Measurements from ENCODE around the gene LRRC2.

The LRRC2 gene

DNA sequence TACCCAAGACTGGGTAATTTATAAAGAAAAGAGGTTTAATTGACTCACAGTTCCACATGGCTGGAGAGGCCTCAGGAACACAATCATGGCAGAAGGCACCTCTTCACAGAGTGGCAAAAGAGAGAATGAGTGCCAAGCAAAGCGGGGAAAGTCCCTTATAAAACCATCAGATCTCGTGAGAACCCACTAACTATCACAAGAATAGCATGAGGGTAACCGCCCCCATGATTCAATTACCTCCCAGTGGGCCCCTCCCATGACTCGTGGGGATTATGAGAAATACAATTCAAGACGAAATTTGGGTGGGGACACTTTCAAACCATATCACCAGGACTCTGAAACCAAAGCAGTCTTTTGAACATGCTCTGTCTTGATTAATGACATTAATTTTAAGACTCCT is 61.3 kb downstream of the LRRC2 start:
- no peak for DNase-seq
- H2BK120ac ChIP-seq (ENCODE audit: low read depth, low read length), result no peak overlapping the region
- H4K5ac ChIP-seq (ENCODE audit: low read length), result no peak overlapping the region
- no peaks in the 10 kb centered on the region for H3K36me3 ChIP-seq (ENCODE audit: control insufficient read depth, insufficient read depth, low read length)
- H3K56ac ChIP-seq (ENCODE audit: low read length), result no peak overlapping the region
- H3K79me2 ChIP-seq (ENCODE audit: control insufficient read depth, insufficient read depth, low read length), result no peaks in the 10 kb centered on the region
- H2AK5ac ChIP-seq (ENCODE audit: low read length), result no peak overlapping the region
- H3K27me3 ChIP-seq (ENCODE audit: insufficient read depth, low read length, poor library complexity), result no peaks in the 10 kb centered on the region
- H3K79me1 ChIP-seq (ENCODE audit: low read length), result no peaks in the 10 kb centered on the region
- H3K18ac ChIP-seq (ENCODE audit: low read length), result no peak overlapping the region
- no peak overlapping the region for H3K4me2 ChIP-seq (ENCODE audit: low read length)
- no peak overlapping the region for H3K9ac ChIP-seq (ENCODE audit: low read length)
- no peak overlapping the region for H3K4ac ChIP-seq (ENCODE audit: low read depth, low read length)
- peaks cover 7% of the 10 kb centered on the region for H3K4me1 ChIP-seq (ENCODE audit: control insufficient read depth, low read depth, low read length)
- no peak overlapping the region for H3K27ac ChIP-seq (ENCODE audit: low read depth, low read length)
- no peak overlapping the region for H4K8ac ChIP-seq (ENCODE audit: low read depth, low read length)
- no peak overlapping the region for H3K4me3 ChIP-seq (ENCODE audit: low read length)
- H2BK15ac ChIP-seq (replicated peaks; ENCODE audit: low read depth), result no peak overlapping the region
- no CpG with 5 or more reads among the region's 5 CpGs for WGBS (ENCODE audit: extremely low coverage, insufficient coverage, low lambda C conversion rate)
- no peak overlapping the region for H3K23ac ChIP-seq (ENCODE audit: low read length)
- no peak overlapping the region for H2BK5ac ChIP-seq (ENCODE audit: low read length)

DNA sequence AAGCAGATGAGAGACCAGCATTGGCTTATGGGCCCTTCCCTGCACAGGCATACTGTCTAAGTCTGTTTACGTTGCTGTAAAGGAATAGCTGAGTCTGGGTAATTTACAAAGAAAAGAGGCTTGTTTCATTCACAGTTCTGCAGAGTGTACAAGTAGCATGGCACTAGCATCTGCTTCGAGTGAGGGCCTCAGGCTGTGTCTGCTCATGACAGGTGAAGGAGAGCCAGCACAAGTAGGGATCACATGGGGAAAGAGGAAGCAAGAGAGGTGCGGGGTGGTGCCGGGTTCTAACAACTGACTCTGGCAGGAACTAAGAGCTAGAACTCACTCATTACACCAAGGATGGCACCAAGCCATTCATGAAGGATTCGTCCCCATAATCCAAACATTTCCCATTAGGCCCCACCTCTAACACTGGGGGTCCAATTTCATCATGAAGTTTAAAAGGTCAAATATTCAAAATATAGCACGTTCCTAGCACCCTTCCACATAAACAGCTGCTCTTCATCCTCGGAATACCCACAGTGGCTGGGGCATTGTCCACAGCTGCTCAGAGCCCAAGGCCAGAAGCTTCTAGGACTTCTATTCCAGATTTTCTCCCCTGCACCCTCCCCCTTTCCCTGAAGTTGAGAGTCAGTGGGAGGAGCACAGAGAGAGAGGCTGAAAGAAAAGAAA is 62.8 kb downstream of the LRRC2 start:
- H4K5ac ChIP-seq (ENCODE audit: low read length), result no peak overlapping the region
- H2BK5ac ChIP-seq (ENCODE audit: low read length), result no peak overlapping the region
- no peak overlapping the region for H3K4me2 ChIP-seq (ENCODE audit: low read length)
- no peaks in the 10 kb centered on the region for H3K27me3 ChIP-seq (ENCODE audit: insufficient read depth, low read length, poor library complexity)
- no peak overlapping the region for H3K27ac ChIP-seq (ENCODE audit: low read depth, low read length)
- H3K79me2 ChIP-seq (ENCODE audit: control insufficient read depth, insufficient read depth, low read length), result no peaks in the 10 kb centered on the region
- H3K18ac ChIP-seq (ENCODE audit: low read length), result no peak overlapping the region
- no peak overlapping the region for H2BK120ac ChIP-seq (ENCODE audit: low read depth, low read length)
- no peak overlapping the region for H3K9ac ChIP-seq (ENCODE audit: low read length)
- no peak overlapping the region for H4K8ac ChIP-seq (ENCODE audit: low read depth, low read length)
- no peak overlapping the region for H3K4me3 ChIP-seq (ENCODE audit: low read length)
- H3K23ac ChIP-seq (ENCODE audit: low read length), result no peak overlapping the region
- WGBS (ENCODE audit: extremely low coverage, insufficient coverage, low lambda C conversion rate), result no CpG with 5 or more reads among the region's 7 CpGs
- no peaks in the 10 kb centered on the region for H3K79me1 ChIP-seq (ENCODE audit: low read length)
- H3K4ac ChIP-seq (ENCODE audit: low read depth, low read length), result no peak overlapping the region
- H3K36me3 ChIP-seq (ENCODE audit: control insufficient read depth, insufficient read depth, low read length), result no peaks in the 10 kb centered on the region
- H2BK15ac ChIP-seq (replicated peaks; ENCODE audit: low read depth), result no peak overlapping the region
- no peak overlapping the region for H2AK5ac ChIP-seq (ENCODE audit: low read length)
- peaks cover 7% of the 10 kb centered on the region for H3K4me1 ChIP-seq (ENCODE audit: control insufficient read depth, low read depth, low read length)
- DNase-seq, result no peak
- H3K56ac ChIP-seq (ENCODE audit: low read length), result no peak overlapping the region

DNA sequence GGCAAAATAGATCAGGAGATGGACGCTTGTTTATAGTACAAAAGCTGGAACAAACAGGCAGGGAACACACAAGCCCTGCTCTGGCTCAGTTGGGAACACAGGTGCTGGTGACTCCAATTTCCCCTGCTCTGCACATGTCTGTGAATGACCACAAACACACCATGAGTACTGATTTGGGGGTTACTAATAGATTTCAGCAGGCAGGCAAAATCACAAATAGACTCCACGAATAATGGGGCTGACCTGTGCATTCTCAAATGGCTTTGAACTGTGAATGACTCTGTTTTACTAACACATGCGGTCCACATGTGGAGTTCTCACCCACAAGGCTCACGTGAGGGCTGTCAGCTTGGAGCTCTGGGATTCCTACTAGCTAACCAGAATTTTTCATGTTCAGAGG is 64.4 kb downstream of the LRRC2 start:
- Histone ChIP-seq H4K5ac (ENCODE audit: low read length) (no peak overlapping the region), H4K8ac (ENCODE audit: low read depth, low read length) (no peak overlapping the region), H2AK5ac (ENCODE audit: low read length) (no peak overlapping the region), H3K9ac (ENCODE audit: low read length) (no peak overlapping the region), H3K4me1 (ENCODE audit: control insufficient read depth, low read depth, low read length) (peaks cover 4% of the 10 kb centered on the region), H2BK15ac (replicated peaks; ENCODE audit: low read depth) (no peak overlapping the region), H3K79me1 (ENCODE audit: low read length) (no peaks in the 10 kb centered on the region), H3K23ac (ENCODE audit: low read length) (no peak overlapping the region), H3K18ac (ENCODE audit: low read length) (no peak overlapping the region), H3K79me2 (ENCODE audit: control insufficient read depth, insufficient read depth, low read length) (no peaks in the 10 kb centered on the region), H3K56ac (ENCODE audit: low read length) (no peak overlapping the region), H3K27ac (ENCODE audit: low read depth, low read length) (no peak overlapping the region), H2BK120ac (ENCODE audit: low read depth, low read length) (no peak overlapping the region), H3K4me2 (ENCODE audit: low read length) (no peak overlapping the region), H3K4me3 (ENCODE audit: low read length) (no peak overlapping the region), H3K27me3 (ENCODE audit: insufficient read depth, low read length, poor library complexity) (no peaks in the 10 kb centered on the region), H2BK5ac (ENCODE audit: low read length) (no peak overlapping the region), H3K36me3 (ENCODE audit: control insufficient read depth, insufficient read depth, low read length) (no peaks in the 10 kb centered on the region), H3K4ac (ENCODE audit: low read depth, low read length) (no peak overlapping the region)
- DNase-seq, result no peak
- no CpG with 5 or more reads among the region's 4 CpGs for WGBS (ENCODE audit: extremely low coverage, insufficient coverage, low lambda C conversion rate)

DNA sequence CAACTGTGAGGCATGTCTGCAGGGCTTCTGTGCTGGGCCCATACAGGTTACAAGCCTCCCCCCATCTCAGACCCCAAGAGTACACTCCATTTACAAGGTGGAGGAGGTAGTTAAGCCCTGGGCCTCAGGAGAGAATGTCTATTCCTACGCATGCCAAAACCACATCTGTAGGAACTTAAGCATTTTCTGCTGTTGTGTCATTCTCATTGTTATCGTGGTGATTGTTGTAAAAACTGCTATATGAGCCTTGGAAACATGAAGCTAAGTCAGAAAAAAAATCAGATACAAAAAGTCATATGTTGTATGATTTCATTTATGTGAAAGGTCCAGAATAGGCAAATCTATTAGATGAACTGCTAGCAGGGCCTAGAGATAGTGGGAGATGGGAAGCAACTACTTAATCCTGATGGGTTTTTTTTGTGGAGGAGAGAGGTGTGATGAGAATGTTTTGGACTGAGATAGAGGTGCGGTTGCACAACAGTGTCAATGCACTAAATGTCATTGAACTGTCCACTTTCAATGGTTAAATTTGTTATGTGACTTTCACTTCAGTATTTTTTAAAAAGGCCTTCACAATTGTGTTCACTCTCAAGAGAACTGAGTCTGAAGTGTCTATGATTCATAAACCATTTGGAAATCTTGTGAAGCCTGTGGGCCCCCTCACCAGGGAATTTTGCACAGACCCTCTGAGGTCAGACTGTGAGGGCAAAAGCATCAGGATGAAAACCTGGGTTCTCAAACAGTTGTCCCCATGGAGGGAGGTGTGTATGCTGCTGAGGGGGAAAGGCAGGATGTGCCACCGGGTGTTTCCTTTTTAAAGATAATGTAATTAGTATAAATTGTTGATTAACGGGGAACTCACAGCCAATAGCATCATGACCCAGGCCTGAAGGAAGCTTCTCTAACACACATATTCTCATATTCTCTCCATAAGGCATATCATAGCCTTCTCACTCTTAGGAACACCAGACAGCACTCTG is 65.2 kb downstream of the LRRC2 start:
- no peaks in the 10 kb centered on the region for H3K79me1 ChIP-seq (ENCODE audit: low read length)
- no peak for DNase-seq
- H3K9ac ChIP-seq (ENCODE audit: low read length), result no peak overlapping the region
- H3K36me3 ChIP-seq (ENCODE audit: control insufficient read depth, insufficient read depth, low read length), result no peaks in the 10 kb centered on the region
- WGBS (ENCODE audit: extremely low coverage, insufficient coverage, low lambda C conversion rate), result no CpG with 5 or more reads among the region's 5 CpGs
- H4K5ac ChIP-seq (ENCODE audit: low read length), result no peak overlapping the region
- no peak overlapping the region for H2AK5ac ChIP-seq (ENCODE audit: low read length)
- H2BK15ac ChIP-seq (replicated peaks; ENCODE audit: low read depth), result no peak overlapping the region
- H3K4me2 ChIP-seq (ENCODE audit: low read length), result no peak overlapping the region
- H3K4me1 ChIP-seq (ENCODE audit: control insufficient read depth, low read depth, low read length), result peaks cover 2% of the 10 kb centered on the region
- no peak overlapping the region for H3K18ac ChIP-seq (ENCODE audit: low read length)
- no peaks in the 10 kb centered on the region for H3K79me2 ChIP-seq (ENCODE audit: control insufficient read depth, insufficient read depth, low read length)
- no peak overlapping the region for H3K23ac ChIP-seq (ENCODE audit: low read length)
- no peak overlapping the region for H3K4ac ChIP-seq (ENCODE audit: low read depth, low read length)
- H3K56ac ChIP-seq (ENCODE audit: low read length), result no peak overlapping the region
- H3K27ac ChIP-seq (ENCODE audit: low read depth, low read length), result no peak overlapping the region
- no peak overlapping the region for H3K4me3 ChIP-seq (ENCODE audit: low read length)
- H2BK120ac ChIP-seq (ENCODE audit: low read depth, low read length), result no peak overlapping the region
- H3K27me3 ChIP-seq (ENCODE audit: insufficient read depth, low read length, poor library complexity), result no peaks in the 10 kb centered on the region
- H4K8ac ChIP-seq (ENCODE audit: low read depth, low read length), result no peak overlapping the region
- H2BK5ac ChIP-seq (ENCODE audit: low read length), result no peak overlapping the region

DNA sequence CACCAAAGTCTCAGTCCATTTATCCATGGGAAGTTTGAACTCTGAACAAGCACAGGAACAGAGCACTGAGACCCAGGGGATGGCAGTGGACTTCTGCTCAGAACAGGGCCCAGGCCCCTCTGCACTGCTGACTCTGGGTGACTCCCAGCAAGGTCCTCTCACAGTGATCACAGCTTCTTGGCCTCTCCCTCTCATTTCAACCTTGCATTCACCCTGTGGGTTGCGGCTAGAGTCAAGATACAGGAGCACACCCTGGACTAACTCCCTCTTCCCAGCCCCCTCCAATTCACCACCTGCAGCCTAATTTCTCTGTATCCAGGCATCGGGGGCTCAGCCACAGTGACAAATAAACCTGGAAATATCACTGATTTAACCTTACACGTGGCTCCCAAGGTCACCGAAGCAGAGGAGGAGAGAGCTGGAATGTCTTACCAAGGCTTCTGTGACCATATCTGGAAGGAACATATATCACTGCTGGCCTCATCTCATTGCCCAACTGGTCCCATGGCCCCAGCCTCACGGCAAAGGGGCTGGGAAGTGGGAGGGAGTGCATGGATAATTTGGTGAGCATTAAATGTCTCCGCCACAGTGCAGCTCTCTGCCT is 67.1 kb downstream of the LRRC2 start:
- no peak overlapping the region for H3K56ac ChIP-seq (ENCODE audit: low read length)
- H3K23ac ChIP-seq (ENCODE audit: low read length), result no peak overlapping the region
- no peaks in the 10 kb centered on the region for H3K27me3 ChIP-seq (ENCODE audit: insufficient read depth, low read length, poor library complexity)
- no peak overlapping the region for H3K4me2 ChIP-seq (ENCODE audit: low read length)
- H3K79me1 ChIP-seq (ENCODE audit: low read length), result no peaks in the 10 kb centered on the region
- no peak overlapping the region for H2AK5ac ChIP-seq (ENCODE audit: low read length)
- no peak overlapping the region for H3K27ac ChIP-seq (ENCODE audit: low read depth, low read length)
- H2BK5ac ChIP-seq (ENCODE audit: low read length), result no peak overlapping the region
- H4K5ac ChIP-seq (ENCODE audit: low read length), result no peak overlapping the region
- DNase-seq, result no peak
- no peak overlapping the region for H4K8ac ChIP-seq (ENCODE audit: low read depth, low read length)
- no peak overlapping the region for H3K4me3 ChIP-seq (ENCODE audit: low read length)
- no peak overlapping the region for H2BK120ac ChIP-seq (ENCODE audit: low read depth, low read length)
- H3K18ac ChIP-seq (ENCODE audit: low read length), result no peak overlapping the region
- no peak overlapping the region for H2BK15ac ChIP-seq (replicated peaks; ENCODE audit: low read depth)
- no peak overlapping the region for H3K4ac ChIP-seq (ENCODE audit: low read depth, low read length)
- peaks cover 3% of the 10 kb centered on the region for H3K4me1 ChIP-seq (ENCODE audit: control insufficient read depth, low read depth, low read length)
- H3K9ac ChIP-seq (ENCODE audit: low read length), result no peak overlapping the region
- H3K79me2 ChIP-seq (ENCODE audit: control insufficient read depth, insufficient read depth, low read length), result no peaks in the 10 kb centered on the region
- no CpG with 5 or more reads among the region's 6 CpGs for WGBS (ENCODE audit: extremely low coverage, insufficient coverage, low lambda C conversion rate)
- no peaks in the 10 kb centered on the region for H3K36me3 ChIP-seq (ENCODE audit: control insufficient read depth, insufficient read depth, low read length)

All from mesendoderm (in vitro differentiated cells).